AG10803 (cell line): Measurements from ENCODE around the gene ALDH1A2.
"Not testable (repeated sequence)": the region's sequence is repeated elsewhere in the genome, so short reads cannot be mapped to it uniquely, and the experiment has no call there.

Source experiments
- DNase-seq: peaks from one replicate; pipeline ENCODE4 v3.0.0; 2010; ENCODE audit warnings: low read depth
- H3K4me3 ChIP-seq: 2 replicates; pipeline ENCODE4 v1.5.1; 2011; ENCODE audit warnings: mild to moderate bottlenecking, low read length, control low read depth
- CTCF ChIP-seq: conservative IDR thresholded peaks from 2 replicates; pipeline ENCODE4 v1.5.1; 2011; ENCODE audit warnings: mild to moderate bottlenecking, low read length, control low read depth, inconsistent platforms

ALDH1A2 gene

GRCh38 chr15:58053315-58054153 lies 12.0 kb downstream of the ALDH1A2 start:
- no peak overlapping the region for H3K4me3 ChIP-seq
- TF ChIP-seq CTCF: no peak
- DNase-seq: no peak

DNA sequence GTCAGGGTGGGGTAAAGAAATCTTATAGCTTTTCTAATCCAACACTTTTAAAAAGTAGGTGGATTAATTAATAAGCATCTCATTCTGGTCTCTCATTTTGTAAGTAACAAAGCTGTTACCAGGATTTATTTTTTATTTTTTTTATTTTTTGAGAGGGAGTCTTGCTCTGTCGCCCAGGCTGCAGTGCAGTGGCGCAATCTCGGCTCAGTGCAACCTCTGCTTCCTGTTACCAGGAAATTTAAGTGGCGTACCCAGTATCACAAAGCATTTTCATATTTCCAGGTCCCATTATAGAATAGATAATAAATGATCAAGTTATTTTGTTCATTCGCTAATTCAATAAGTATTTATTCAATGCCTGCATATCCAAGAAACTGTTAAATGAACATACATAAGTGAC lies 13.2 kb downstream of the ALDH1A2 start:
- TF ChIP-seq CTCF: no peak
- no peak for DNase-seq

DNA sequence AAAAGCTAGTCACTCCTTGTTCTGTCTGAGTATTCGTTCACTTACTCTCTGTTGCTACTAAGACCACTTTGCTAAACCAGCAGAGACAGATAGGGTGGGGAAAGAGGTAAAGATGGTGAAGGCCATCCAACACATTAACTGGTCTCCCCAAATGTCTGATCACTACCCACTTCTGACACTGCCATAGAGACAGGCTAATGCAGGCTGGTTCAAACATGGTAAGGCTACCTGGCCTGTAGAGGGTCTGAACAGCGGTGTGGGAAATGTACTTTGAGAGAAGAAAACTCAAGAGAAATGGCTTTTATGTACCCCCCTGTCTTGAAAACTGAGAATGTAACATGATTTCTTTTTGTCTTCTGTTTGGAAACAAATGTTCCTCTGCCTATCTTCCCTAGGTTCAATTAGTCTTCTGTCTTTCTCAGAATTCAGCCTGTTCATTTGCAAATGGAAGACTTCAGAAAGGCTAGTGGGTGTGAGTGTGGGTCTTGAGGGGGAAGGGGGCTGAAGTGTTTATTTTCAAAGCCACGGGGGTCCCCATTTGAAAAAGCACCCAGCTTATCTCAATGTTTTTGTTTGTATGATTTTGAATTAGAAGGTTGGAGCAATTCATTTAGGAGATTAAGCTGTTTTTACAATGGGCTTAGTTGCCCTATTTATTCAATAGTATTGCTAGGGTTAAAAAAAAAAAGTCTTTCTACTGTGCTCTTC lies 15.8 kb downstream of the ALDH1A2 start:
- H3K4me3 ChIP-seq: no peak overlapping the region

More for the DNA sequence above, 13.2 kb downstream of the ALDH1A2 start:
- H3K4me3 ChIP-seq: no peak overlapping the region

DNA sequence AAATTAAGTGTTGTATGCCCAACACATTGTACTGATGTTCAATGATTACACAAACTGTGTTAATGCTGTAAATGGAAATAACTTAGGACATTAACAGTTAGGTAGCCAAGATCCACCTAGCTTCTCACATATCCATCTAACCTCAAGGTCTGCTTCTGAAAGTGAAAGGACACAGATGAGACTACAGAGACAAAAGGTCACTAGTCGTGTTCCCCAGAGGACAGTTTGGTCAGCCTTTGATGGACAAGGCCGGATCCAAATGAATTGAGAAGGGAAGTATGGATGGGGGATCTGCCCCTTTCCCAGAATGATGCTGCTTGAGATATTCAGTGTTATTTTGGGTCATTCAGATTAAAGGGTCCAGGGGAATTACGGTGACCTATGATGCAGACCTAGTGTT lies 17.2 kb downstream of the ALDH1A2 start:
- no peak for DNase-seq
- no peak overlapping the region for H3K4me3 ChIP-seq
- TF ChIP-seq CTCF: no peak

More for the DNA sequence above, 15.8 kb downstream of the ALDH1A2 start:
- no peak for DNase-seq
- TF ChIP-seq CTCF: no peak

DNA sequence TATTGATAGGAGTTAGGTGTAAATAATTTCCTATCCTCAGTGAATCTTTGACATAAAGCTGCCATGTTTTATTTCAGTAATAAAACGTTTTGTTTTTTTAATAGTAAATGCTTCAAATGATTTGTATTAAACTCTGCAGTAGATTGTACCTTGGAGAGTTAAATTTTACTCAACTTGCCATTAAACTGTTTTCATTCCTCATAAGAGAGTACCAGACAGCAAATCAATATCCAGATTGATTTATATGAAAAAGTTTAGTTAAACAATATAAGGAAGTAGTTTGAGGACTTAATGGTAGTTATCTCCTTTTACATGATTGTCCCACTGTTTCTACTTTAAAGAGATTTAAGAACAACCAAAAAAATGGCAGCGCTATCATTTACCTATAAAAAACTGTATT lies 18.4 kb downstream of the ALDH1A2 start:
- TF ChIP-seq CTCF: no peak
- no peak overlapping the region for H3K4me3 ChIP-seq

GRCh38 chr15:58046467-58046866 lies 19.0 kb downstream of the ALDH1A2 start:
- no peak for DNase-seq
- TF ChIP-seq CTCF: no peak
- H3K4me3 ChIP-seq: no peak overlapping the region

More for the DNA sequence above, 18.4 kb downstream of the ALDH1A2 start:
- DNase-seq: no peak

- DNase-seq, H3K4me3 ChIP-seq: not testable (repeated sequence)
Measured at GRCh38 chr15:58045376-58045775, 20.1 kb downstream of the ALDH1A2 start.
